Measurements from ENCODE around the gene IRF2BPL.

GRCh38 chr14:77011245-77011644 lies 17.3 kb downstream of the IRF2BPL start:
- TF ChIP-seq EZH2 (IDR thresholded peaks at IDR 0.05; ENCODE audit: insufficient read depth, poor library complexity, severe bottlenecking) (no peak), EZH2phosphoT487 (IDR thresholded peaks at IDR 0.05; ENCODE audit: insufficient read depth, low read depth) (no peak)

All from GM23248 (cell line).